HEK293 (cell line): ENCODE results near the gene NHLH1.

ENCODE experiments used
- CTCF ChIA-PET: fragments of 350-600 bp; formaldehyde crosslinking; extraction: SDS; loops from one replicate; lab custom pipeline; 2021; ENCODE audit warnings: antibody characterized with exemption; lab: Yijun Ruan, JAX
- POLR2A ChIA-PET: fragments of 300-600 bp; formaldehyde crosslinking; extraction: SDS; loops from one replicate; lab custom pipeline; 2020; ENCODE audit warnings: antibody characterized with exemption, inconsistent platforms; lab: Yijun Ruan, JAX
- H3K27ac ChIP-seq: fragments of 200-500 bp; sonication (Bioruptor generic); 2 replicates; pipeline ENCODE4 v1.5.1; 2014; ENCODE audit warnings: low read depth, low read length, control low read depth, inconsistent platforms; ENCODE audit errors: extremely low read depth
- H3K36me3 ChIP-seq, 2 experiments: fragments of 200-500 bp in 1 of 2; sonication (Bioruptor generic) in 1 of 2; 1 replicate in 1 of 2; 2 replicates in 1 of 2; pipeline ENCODE4 v1.5.1; 2014 to 2017; ENCODE audit warnings: inconsistent platforms in 2 of 2, low read length in 2 of 2; ENCODE audit not compliant: control insufficient read depth in 2 of 2, insufficient read depth in 1 of 2
- H3K4me1 ChIP-seq: fragments of 200-500 bp; sonication (Bioruptor generic); 2 replicates; pipeline ENCODE4 v1.5.1; 2014; ENCODE audit warnings: mild to moderate bottlenecking, low read length, inconsistent platforms; ENCODE audit not compliant: control insufficient read depth, insufficient read depth
- H3K4me3 ChIP-seq: 2 replicates; pipeline ENCODE4 v1.5.1; 2011; ENCODE audit warnings: low read depth, mild to moderate bottlenecking, control low read depth, low read length, moderate library complexity
- H3K9me3 ChIP-seq: fragments of 200-500 bp; sonication (Bioruptor generic); 2 replicates; pipeline ENCODE4 v1.5.1; 2014; ENCODE audit warnings: low read depth, low read length, inconsistent platforms; ENCODE audit not compliant: control insufficient read depth, insufficient read depth
- GLI4 ChIP-seq: fragments of 450-650 bp; formaldehyde crosslinking; IDR thresholded peaks from 2 replicates; pipeline ENCODE4 v1.5.1; 2016; ENCODE audit warnings: missing biosample characterization, missing genetic modification characterization
- KLF16 ChIP-seq: fragments of 450-650 bp; formaldehyde crosslinking; IDR thresholded peaks from 2 replicates; pipeline ENCODE4 v1.5.1; 2017; ENCODE audit warnings: missing biosample characterization, missing genetic modification characterization
- PATZ1 ChIP-seq: fragments of 450-650 bp; formaldehyde crosslinking; IDR thresholded peaks from 2 replicates; pipeline ENCODE4 v1.5.1; 2016; ENCODE audit warnings: missing biosample characterization, missing genetic modification characterization
- SP7 ChIP-seq: fragments of 450-650 bp; formaldehyde crosslinking; IDR thresholded peaks from 2 replicates; pipeline ENCODE4 v1.5.1; 2016; ENCODE audit warnings: missing biosample characterization, missing genetic modification characterization
- ZBTB48 ChIP-seq: fragments of 450-650 bp; formaldehyde crosslinking; IDR thresholded peaks from 2 replicates; pipeline ENCODE4 v1.5.1; 2016; ENCODE audit warnings: missing biosample characterization, missing genetic modification characterization
- ZFP69B ChIP-seq: fragments of 450-650 bp; formaldehyde crosslinking; IDR thresholded peaks from 2 replicates; pipeline ENCODE4 v1.5.1; 2016; ENCODE audit warnings: missing biosample characterization, missing genetic modification characterization
- ZIC2 ChIP-seq: fragments of 450-650 bp; formaldehyde crosslinking; IDR thresholded peaks from 2 replicates; pipeline ENCODE4 v1.5.1; 2016; ENCODE audit warnings: missing biosample characterization, missing genetic modification characterization
- ZNF16 ChIP-seq: fragments of 450-650 bp; formaldehyde crosslinking; IDR thresholded peaks from 2 replicates; pipeline ENCODE4 v1.5.1; 2016; ENCODE audit warnings: low read depth, missing biosample characterization, missing genetic modification characterization
- ZNF174 ChIP-seq: fragments of 450-650 bp; formaldehyde crosslinking; IDR thresholded peaks from 2 replicates; pipeline ENCODE4 v1.5.0; 2017; ENCODE audit warnings: missing biosample characterization, mild to moderate bottlenecking, missing genetic modification characterization
- ZNF19 ChIP-seq: fragments of 450-650 bp; formaldehyde crosslinking; IDR thresholded peaks from 2 replicates; pipeline ENCODE4; 2016; ENCODE audit warnings: missing biosample characterization, missing genetic modification characterization, low read depth
- ZNF274 ChIP-seq, 2 experiments: fragments of 200-500 bp in 1 of 2; fragments of 450-650 bp in 1 of 2; sonication (Bioruptor generic) in 1 of 2; formaldehyde crosslinking in 1 of 2; IDR thresholded peaks; 2 replicates each; pipeline versions ENCODE4 v1.5.1 to v1.6.1; 2014 to 2016; ENCODE audit warnings: borderline replicate concordance in 1 of 2, inconsistent platforms in 1 of 2, low read length in 1 of 2, missing biosample characterization in 1 of 2, missing genetic modification characterization in 1 of 2
- ZNF426 ChIP-seq: fragments of 450-650 bp; formaldehyde crosslinking; IDR thresholded peaks from 2 replicates; pipeline ENCODE4 v1.5.1; 2017; ENCODE audit warnings: missing biosample characterization, missing genetic modification characterization, mild to moderate bottlenecking, inconsistent platforms, moderate library complexity
- ZNF488 ChIP-seq: fragments of 450-650 bp; formaldehyde crosslinking; IDR thresholded peaks from 2 replicates; pipeline ENCODE4 v1.5.1; 2016; ENCODE audit warnings: missing biosample characterization, missing genetic modification characterization
- ZNF521 ChIP-seq: fragments of 450-650 bp; formaldehyde crosslinking; IDR thresholded peaks from 2 replicates; pipeline ENCODE4 v1.5.1; 2017; ENCODE audit warnings: missing biosample characterization, mild to moderate bottlenecking, missing genetic modification characterization
- ZNF529 ChIP-seq: fragments of 450-650 bp; formaldehyde crosslinking; IDR thresholded peaks from 2 replicates; pipeline ENCODE4 v1.5.1; 2017; ENCODE audit warnings: missing genetic modification characterization, missing biosample characterization; ENCODE audit not compliant: insufficient replicate concordance
- ZNF571 ChIP-seq: fragments of 450-650 bp; formaldehyde crosslinking; IDR thresholded peaks from 2 replicates; pipeline ENCODE4 v1.5.0; 2017; ENCODE audit warnings: missing biosample characterization, missing genetic modification characterization
- ZNF654 ChIP-seq: fragments of 450-650 bp; formaldehyde crosslinking; IDR thresholded peaks from 2 replicates; pipeline ENCODE4 v1.5.1; 2016; ENCODE audit warnings: low read depth, missing biosample characterization, missing genetic modification characterization
- ZNF791 ChIP-seq: fragments of 450-650 bp; formaldehyde crosslinking; IDR thresholded peaks from 2 replicates; pipeline ENCODE4 v1.5.1; 2016; ENCODE audit warnings: missing biosample characterization, missing genetic modification characterization
- ZSCAN23 ChIP-seq: fragments of 450-650 bp; formaldehyde crosslinking; IDR thresholded peaks from 2 replicates; pipeline ENCODE4 v1.5.1; 2016; ENCODE audit warnings: missing biosample characterization, missing genetic modification characterization
- ZSCAN30 ChIP-seq: fragments of 450-650 bp; IDR thresholded peaks from 2 replicates; pipeline ENCODE4 v1.5.1; 2018; ENCODE audit warnings: missing biosample characterization, mild to moderate bottlenecking, missing genetic modification characterization, moderate library complexity
- ZSCAN5A ChIP-seq: fragments of 450-650 bp; formaldehyde crosslinking; IDR thresholded peaks from 2 replicates; pipeline ENCODE4 v1.5.1; 2016; ENCODE audit warnings: missing biosample characterization, missing genetic modification characterization

Gene NHLH1

GRCh38 chr1:160351629-160352028, 15.2 kb upstream of the NHLH1 start:
- Histone ChIP-seq H3K4me1 (no peaks in the 10 kb centered on the region), H3K9me3 (no peaks in the 10 kb centered on the region), H3K36me3 (peaks cover 49 to 100% of the 10 kb centered on the region in 2 experiments), H3K4me3 (no peak overlapping the region), H3K27ac (no peak overlapping the region)
- TF ChIP-seq ZNF488 (tag by site-specific recombination) = no peak
- no peak for TF ChIP-seq ZNF791
- no peak for TF ChIP-seq ZSCAN23 (tag by site-specific recombination)
- no peak for TF ChIP-seq ZNF571
- ChIA-PET POLR2A (interaction anchor here (1.0 to 2.1 kb wide), 4 partner anchors 10 to 25 kb away, joined by 3 to 6 read pairs (median 4); partner anchors contain the start of gene NHLH1), CTCF (interaction anchor here (0.6 to 9.3 kb wide), 6 partner anchors 12 to 158 kb away, joined by 3 to 175 read pairs (median 4); no protein-coding TSS in a partner anchor)

- CTCF ChIA-PET = interaction anchor here (1.0 to 9.3 kb wide), 7 partner anchors 8 to 159 kb away, joined by 3 to 175 read pairs (median 10); no protein-coding TSS in a partner anchor
- Histone ChIP-seq H3K4me1 (no peaks in the 10 kb centered on the region), H3K36me3 (peaks cover 48 to 100% of the 10 kb centered on the region in 2 experiments), H3K9me3 (no peaks in the 10 kb centered on the region), H3K4me3 (no peak overlapping the region), H3K27ac (no peak overlapping the region)
- TF ChIP-seq ZIC2 (tag by site-specific recombination) = no peak
- no peak for TF ChIP-seq ZSCAN5A (tag by site-specific recombination)
- no peak for TF ChIP-seq ZNF571
- TF ChIP-seq ZSCAN30 (tag by site-specific recombination) = no peak
- no peak for TF ChIP-seq ZNF16 (tag by site-specific recombination)
- no peak for TF ChIP-seq ZNF174 (tag by site-specific recombination)
- POLR2A ChIA-PET = interaction anchor here (1.0 to 2.1 kb wide), 5 partner anchors 9 to 24 kb away, joined by 3 to 6 read pairs (median 4); partner anchors contain the start of genes COPA, NCSTN and NHLH1
These were observed 14.3 kb upstream of the NHLH1 start for GRCh38 chr1:160352555-160352954.

DNA sequence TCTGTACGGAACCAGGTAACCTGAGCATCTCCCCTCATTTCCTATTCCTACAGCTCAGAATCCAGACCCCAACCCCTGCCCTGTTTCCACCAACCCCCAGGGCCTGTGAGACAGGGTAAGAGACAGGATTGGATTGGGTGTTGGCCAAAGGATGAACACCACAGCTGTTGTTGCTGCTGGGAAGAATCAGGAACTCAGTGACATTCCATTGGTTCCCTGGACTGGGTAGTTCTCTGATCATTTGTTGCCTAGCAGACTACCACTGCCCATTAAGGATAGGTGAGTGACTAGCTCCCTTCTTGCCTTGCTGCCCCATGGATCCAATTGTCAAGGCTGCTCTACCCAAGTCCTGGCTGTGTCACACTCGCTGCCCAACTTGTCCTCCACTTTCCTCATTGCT, 13.6 kb upstream of the NHLH1 start:
- no peak overlapping the region for H3K4me3 ChIP-seq
- H3K27ac ChIP-seq = no peak overlapping the region
- peaks cover 45 to 100% of the 10 kb centered on the region in 2 experiments for H3K36me3 ChIP-seq
- ChIA-PET POLR2A (interaction anchor here (1.2 to 2.1 kb wide), 2 partner anchors 9 to 23 kb away, joined by 4 to 6 read pairs; partner anchors contain the start of genes COPA and NCSTN), CTCF (interaction anchor here (1.0 to 9.3 kb wide), 11 partner anchors 8 to 249 kb away, joined by 3 to 175 read pairs (median 5); no protein-coding TSS in a partner anchor)
- H3K9me3 ChIP-seq = no peaks in the 10 kb centered on the region
- TF ChIP-seq ZBTB48 (tag by site-specific recombination) = no peak
- TF ChIP-seq, all 188 proteins: peak for 0
- no peaks in the 10 kb centered on the region for H3K4me1 ChIP-seq

GRCh38 chr1:160354388-160354985, 12.4 kb upstream of the NHLH1 start:
- Histone ChIP-seq H3K4me1 (no peaks in the 10 kb centered on the region), H3K27ac (no peak overlapping the region), H3K9me3 (no peaks in the 10 kb centered on the region), H3K36me3 (peaks cover 49 to 94% of the 10 kb centered on the region in 2 experiments), H3K4me3 (no peak overlapping the region)
- ChIA-PET CTCF (interaction anchor here (0.6 to 9.3 kb wide), 17 partner anchors 10 to 478 kb away, joined by 3 to 175 read pairs (median 4); partner anchors contain the start of gene PEX19), POLR2A (interaction anchor here (0.6 to 1.1 kb wide), 3 partner anchors 23 to 173 kb away, joined by 3 to 6 read pairs (median 3); no protein-coding TSS in a partner anchor)
- TF ChIP-seq ZSCAN23 (tag by site-specific recombination) (no peak), ZSCAN30 (tag by site-specific recombination) (no peak), KLF16 (tag by site-specific recombination) (no peak), SP7 (no peak), ZNF521 (tag by site-specific recombination) (no peak), ZFP69B (tag by site-specific recombination) (no peak), ZNF274 (IDR thresholded peaks at IDR 0.05; ENCODE audit: low read length) (no peak), ZNF274 (tag by site-specific recombination; IDR thresholded peaks at IDR 0.05; ENCODE audit: borderline replicate concordance) (no peak), ZNF654 (no peak), ZNF529 (tag by site-specific recombination) (no peak), GLI4 (tag by site-specific recombination) (no peak), ZNF19 (tag by site-specific recombination) (no peak), PATZ1 (tag by site-specific recombination) (peak; percentile 17; the same call in 1 of the 2 replicates), ZIC2 (tag by site-specific recombination) (no peak), ZNF426 (no peak), ZNF174 (tag by site-specific recombination) (no peak)
